ENCODE results near the gene ZC3H12C.

DNA sequence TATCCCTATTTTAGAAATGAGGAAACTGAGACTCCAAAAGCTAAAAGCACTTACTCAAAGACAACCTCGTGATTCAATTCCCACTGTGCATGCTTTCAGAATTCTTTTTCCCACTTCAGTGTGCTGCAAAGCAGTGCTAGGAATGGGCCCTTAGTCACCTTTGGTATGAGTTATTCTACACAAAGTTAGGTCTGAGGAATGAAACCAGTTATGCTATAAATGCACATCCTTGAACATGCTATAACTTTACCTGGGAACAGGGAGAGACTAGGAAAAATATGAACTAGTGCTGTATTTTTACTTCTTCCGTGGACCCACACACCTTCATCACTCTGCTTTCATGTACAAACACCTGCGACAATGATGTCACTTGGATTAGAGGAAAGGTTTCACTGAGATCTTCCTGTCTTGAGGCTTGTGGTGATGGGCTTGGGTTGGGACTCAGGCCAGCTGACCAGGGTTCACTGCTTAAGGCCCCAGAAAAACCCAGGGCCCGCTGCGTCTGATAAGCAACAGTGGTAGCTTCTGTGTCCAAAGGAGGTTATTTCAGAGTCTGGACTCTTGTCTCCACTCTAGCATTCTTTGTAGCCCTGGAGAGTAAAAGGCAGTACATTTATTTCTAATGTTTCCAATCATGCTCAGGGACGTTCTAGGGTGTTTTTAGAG lies 81.6 kb downstream of the ZC3H12C start:
- no peak for TF ChIP-seq ZNF768 (CRISPR knock-in tag; IDR thresholded peaks at IDR 0.05)
- no peak for TF ChIP-seq GATAD2A (CRISPR knock-in tag; IDR thresholded peaks at IDR 0.05)
- no peak for TF ChIP-seq RAD21 (CRISPR knock-in tag; IDR thresholded peaks at IDR 0.05)
- no peak for TF ChIP-seq ZFX (CRISPR knock-in tag; IDR thresholded peaks at IDR 0.05; ENCODE audit: low read depth)
- TF ChIP-seq NFE2 (CRISPR knock-in tag; IDR thresholded peaks at IDR 0.05): no peak
